A549 (cell line): ENCODE data around the gene UBE2S. TPM values are rescaled to one million over a fixed set of nuclear protein-coding genes. Genes with fewer than 3 reads are reported as not detected.
"Not testable (repeated sequence)": the region's sequence is repeated elsewhere in the genome, so short reads cannot be mapped to it uniquely, and the experiment has no call there.

ENCODE experiments used
- ATAC-seq, 2 experiments: fragments of 200-7000 bp in 1 of 2; fragments of >200 bp in 1 of 2; cut with Nextera tagmentation in 1 of 2; cut with Tn5 transposase in 1 of 2; 3 replicates each; pipeline versions ENCODE4 v1.8.0 to v1.9.1; 2018 to 2020; ENCODE audit warnings: mild to moderate bottlenecking in 1 of 2, moderate library complexity in 1 of 2
- CTCF ChIA-PET: fragments of 300-600 bp; sonication (Branson Sonifier 250); formaldehyde crosslinking; extraction: SDS; loops from one replicate; lab custom pipeline; 2021; ENCODE audit warnings: antibody characterized with exemption, inconsistent platforms; lab: Yijun Ruan, JAX
- POLR2A ChIA-PET: fragments of 350-600 bp; formaldehyde crosslinking; extraction: SDS; loops from one replicate; lab custom pipeline; 2021; ENCODE audit warnings: antibody characterized with exemption, inconsistent platforms; lab: Yijun Ruan, JAX
- DNase-seq, 2 experiments: peaks; one replicate each; pipeline versions ENCODE4 v3.0.0 to v3.0.0-alpha.2; 2011 to 2016; ENCODE audit warnings: low read depth in 1 of 2, low spot score in 1 of 2
- FAIRE-seq: peaks from 2 replicates; lab custom pipeline; 2011; peaks lifted over from hg19 to GRCh38; lab: Jason Lieb, UNC
- H3K27ac ChIP-seq, 2 experiments: fragments of >200 bp; sonication (Bioruptor Twin); formaldehyde crosslinking; 3 replicates each; pipeline ENCODE4 v1.5.1; 2016 to 2017
- H3K4me1 ChIP-seq: fragments of >200 bp; sonication (Bioruptor Twin); formaldehyde crosslinking; 3 replicates; pipeline ENCODE4 v1.6.1; 2016
- H3K4me2 ChIP-seq: fragments of >200 bp; sonication (Bioruptor Twin); formaldehyde crosslinking; 3 replicates; pipeline ENCODE4 v1.6.1; 2016
- H3K4me3 ChIP-seq: fragments of >200 bp; sonication (Bioruptor Twin); formaldehyde crosslinking; 3 replicates; pipeline ENCODE4 v1.5.1; 2016
- H3K9me3 ChIP-seq: fragments of >200 bp; sonication (Bioruptor Twin); formaldehyde crosslinking; 3 replicates; pipeline ENCODE4 v1.6.1; 2016
- EHF ChIP-seq: fragments of 250-450 bp; sonication (Bioruptor Pico); IDR thresholded peaks from 2 replicates; pipeline ENCODE4 v1.5.0; 2020; ENCODE audit warnings: mild to moderate bottlenecking
- ESRRA ChIP-seq: fragments of 150-350 bp; IDR thresholded peaks from 2 replicates; pipeline ENCODE4 v1.6.1; 2014; ENCODE audit warnings: mild to moderate bottlenecking, low read length, borderline replicate concordance
- FOSL2 ChIP-seq, 2 experiments: fragments of 450-650 bp in 1 of 2; fragments of >200 bp in 1 of 2; sonication (Bioruptor Twin) in 1 of 2; formaldehyde crosslinking; IDR thresholded peaks; 2 replicates each; pipeline versions ENCODE4 v1.5.0 to v1.6.1; 2016 to 2020; ENCODE audit warnings: mild to moderate bottlenecking in 1 of 2, moderate library complexity in 1 of 2
- GATA3 ChIP-seq: IDR thresholded peaks from 2 replicates; pipeline ENCODE4 v1.6.1; 2012; ENCODE audit warnings: borderline replicate concordance
- JUN ChIP-seq, 2 experiments: fragments of >200 bp; sonication (Bioruptor Twin); formaldehyde crosslinking; IDR thresholded peaks; 2 replicates in 1 of 2; 3 replicates in 1 of 2; pipeline ENCODE4 v1.6.1; 2016 to 2017
- PHF8 ChIP-seq: fragments of 200-600 bp; sonication (generic); IDR thresholded peaks from 2 replicates; pipeline ENCODE4 v1.6.1; 2016; ENCODE audit warnings: low read depth, mild to moderate bottlenecking, antibody characterized with exemption, moderate library complexity, borderline replicate concordance
- POLR2A ChIP-seq: IDR thresholded peaks from 2 replicates; pipeline ENCODE4 v1.6.1; 2012; ENCODE audit warnings: mild to moderate bottlenecking, low read length
- TFCP2L1 ChIP-seq: fragments of 250-450 bp; sonication (Bioruptor Pico); IDR thresholded peaks from 2 replicates; pipeline ENCODE4 v1.5.0; 2021; ENCODE audit warnings: mild to moderate bottlenecking
- TP53 ChIP-seq: fragments of 250-450 bp; sonication (Bioruptor Pico); IDR thresholded peaks from 2 replicates; pipeline ENCODE4 v1.5.0; 2021; ENCODE audit warnings: mild to moderate bottlenecking, moderate library complexity
- ZC3H11A ChIP-seq: fragments of 450-650 bp; IDR thresholded peaks from 2 replicates; pipeline ENCODE4 v1.6.1; 2014; ENCODE audit warnings: antibody characterized with exemption, mild to moderate bottlenecking
- ZNF302 ChIP-seq: fragments of 250-450 bp; sonication (Bioruptor Pico); IDR thresholded peaks from 2 replicates; pipeline ENCODE4 v1.9.0; 2021; ENCODE audit warnings: inconsistent platforms, mild to moderate bottlenecking, moderate library complexity
- WGBS: methylation state at CpG from one replicate; pipeline ENCODE4 v1.1.6; 2017; ENCODE audit errors: missing lambda C conversion rate; 5-methylcytosine and 5-hydroxymethylcytosine counted together
- polyA minus RNA-seq: library from RNA; depleted of rRNA, polyadenylated mRNA; stranded (reverse); fragments of >200 nt; gene quantifications from 2 replicates; pipeline ENCODE4 v1.2.3, GENCODE V29; 2011; rRNA and poly(A)+ RNA removed
- polyA plus RNA-seq, 4 experiments: library from polyadenylated mRNA; depleted of rRNA in 3 of 4; stranded (reverse); fragments of >200 nt; fragmentation: RNase III in 1 of 4; extraction: RNeasy Plus Mini Kit Qiagen cat#74134 plus additional on column Dnase treatment in 1 of 4; gene quantifications; 2 replicates in 3 of 4; 3 replicates in 1 of 4; pipeline ENCODE4 v1.2.3, GENCODE V29; 2011 to 2017
- TF ChIP-seq, protein P1 (sequence below): fragments of 200-600 bp; sonication (generic); IDR thresholded peaks from 2 replicates; pipeline ENCODE4 v1.6.1; 2016; ENCODE audit warnings: antibody characterized with exemption, mild to moderate bottlenecking, moderate library complexity
- TF ChIP-seq, protein P2 (sequence below): fragments of >200 bp; sonication (Bioruptor Twin); formaldehyde crosslinking; IDR thresholded peaks from 3 replicates; pipeline ENCODE4 v1.6.1; 2016
- TF ChIP-seq, protein P3 (sequence below): IDR thresholded peaks from 2 replicates; pipeline ENCODE4 v1.6.1; 2012

Gene UBE2S
- polyA plus RNA-seq (2011; rRNA removed) (139 and 153 TPM in 2 replicates), polyA plus RNA-seq (2017; fragmentation: RNase III; extraction: RNeasy Plus Mini Kit Qiagen cat#74134 plus additional on column Dnase treatment) (267 to 300 TPM (median 295 TPM) in 3 replicates), polyA minus RNA-seq (169 and 175 TPM in 2 replicates)
- 416 and 480 TPM in 2 replicates for polyA plus RNA-seq (2012; cell fraction: cytosol; rRNA removed)
- 268 and 301 TPM in 2 replicates for polyA plus RNA-seq (2012; cell fraction: nucleus; rRNA removed)

DNA sequence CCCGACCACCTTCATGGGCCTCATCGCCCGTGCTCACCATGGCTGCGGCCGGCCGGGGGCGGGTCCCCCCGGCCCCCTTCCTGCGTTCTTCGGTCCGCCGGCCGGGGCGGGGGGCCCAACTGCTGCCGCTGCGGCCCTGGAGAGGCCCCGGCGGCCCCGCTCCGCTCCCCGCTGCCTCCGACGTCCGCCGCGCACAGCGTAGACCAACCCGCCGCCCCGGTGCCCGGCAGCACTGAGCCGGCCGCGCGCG lies at the start of gene UBE2S:
UBE2S (minus strand) TSS at position 239 of the 250 bp plus-strand sequence; CDS start at position 40, 199 bp downstream.
- WGBS: no CpG with 5 or more reads among the region's 36 CpGs
- not testable (repeated sequence) for H3K9me3 ChIP-seq; DNase-seq; FAIRE-seq; TF ChIP-seq FOSL2 (IDR thresholded peaks at IDR 0.05)
- H3K4me2 ChIP-seq: peak within 1 kb of the TSS; percentile 81
- ChIA-PET POLR2A (interaction anchor here (0.6 to 3.3 kb wide), 59 partner anchors 8 to 959 kb away, joined by 3 to 55 read pairs (median 5); partner anchors contain the start of genes BRSK1, DNAAF3, FIZ1 and GARIN5B), CTCF (interaction anchor here (1.1 to 8.1 kb wide), 4 partner anchors 11 to 266 kb away, joined by 3 to 61 read pairs (median 8); no protein-coding TSS in a partner anchor)
- peak within 1 kb of the TSS; percentile 95 to 97 for H3K27ac ChIP-seq
- peak within 1 kb of the TSS; percentile 98 for H3K4me3 ChIP-seq
- ATAC-seq: peak; percentile 71 to 80
- peaks cover 41% of the 10 kb centered on the region for H3K4me1 ChIP-seq
- TF ChIP-seq POLR2A: peak; percentile 99
- peak; percentile 17; the same call in 1 of the 2 replicates for TF ChIP-seq GATA3
- TF ChIP-seq JUN (IDR thresholded peaks at IDR 0.05): peak; percentile 95 to 99
- TF ChIP-seq PHF8: peak; percentile 99
- TF ChIP-seq, protein P1, sequence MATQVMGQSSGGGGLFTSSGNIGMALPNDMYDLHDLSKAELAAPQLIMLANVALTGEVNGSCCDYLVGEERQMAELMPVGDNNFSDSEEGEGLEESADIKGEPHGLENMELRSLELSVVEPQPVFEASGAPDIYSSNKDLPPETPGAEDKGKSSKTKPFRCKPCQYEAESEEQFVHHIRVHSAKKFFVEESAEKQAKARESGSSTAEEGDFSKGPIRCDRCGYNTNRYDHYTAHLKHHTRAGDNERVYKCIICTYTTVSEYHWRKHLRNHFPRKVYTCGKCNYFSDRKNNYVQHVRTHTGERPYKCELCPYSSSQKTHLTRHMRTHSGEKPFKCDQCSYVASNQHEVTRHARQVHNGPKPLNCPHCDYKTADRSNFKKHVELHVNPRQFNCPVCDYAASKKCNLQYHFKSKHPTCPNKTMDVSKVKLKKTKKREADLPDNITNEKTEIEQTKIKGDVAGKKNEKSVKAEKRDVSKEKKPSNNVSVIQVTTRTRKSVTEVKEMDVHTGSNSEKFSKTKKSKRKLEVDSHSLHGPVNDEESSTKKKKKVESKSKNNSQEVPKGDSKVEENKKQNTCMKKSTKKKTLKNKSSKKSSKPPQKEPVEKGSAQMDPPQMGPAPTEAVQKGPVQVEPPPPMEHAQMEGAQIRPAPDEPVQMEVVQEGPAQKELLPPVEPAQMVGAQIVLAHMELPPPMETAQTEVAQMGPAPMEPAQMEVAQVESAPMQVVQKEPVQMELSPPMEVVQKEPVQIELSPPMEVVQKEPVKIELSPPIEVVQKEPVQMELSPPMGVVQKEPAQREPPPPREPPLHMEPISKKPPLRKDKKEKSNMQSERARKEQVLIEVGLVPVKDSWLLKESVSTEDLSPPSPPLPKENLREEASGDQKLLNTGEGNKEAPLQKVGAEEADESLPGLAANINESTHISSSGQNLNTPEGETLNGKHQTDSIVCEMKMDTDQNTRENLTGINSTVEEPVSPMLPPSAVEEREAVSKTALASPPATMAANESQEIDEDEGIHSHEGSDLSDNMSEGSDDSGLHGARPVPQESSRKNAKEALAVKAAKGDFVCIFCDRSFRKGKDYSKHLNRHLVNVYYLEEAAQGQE: 0 out of 2 replicates have a peak, but pooled peaks have one; percentile 37
- peak; percentile 24 for TF ChIP-seq FOSL2 (CRISPR knock-in tag; IDR thresholded peaks at IDR 0.05)
- TF ChIP-seq, protein P2, sequence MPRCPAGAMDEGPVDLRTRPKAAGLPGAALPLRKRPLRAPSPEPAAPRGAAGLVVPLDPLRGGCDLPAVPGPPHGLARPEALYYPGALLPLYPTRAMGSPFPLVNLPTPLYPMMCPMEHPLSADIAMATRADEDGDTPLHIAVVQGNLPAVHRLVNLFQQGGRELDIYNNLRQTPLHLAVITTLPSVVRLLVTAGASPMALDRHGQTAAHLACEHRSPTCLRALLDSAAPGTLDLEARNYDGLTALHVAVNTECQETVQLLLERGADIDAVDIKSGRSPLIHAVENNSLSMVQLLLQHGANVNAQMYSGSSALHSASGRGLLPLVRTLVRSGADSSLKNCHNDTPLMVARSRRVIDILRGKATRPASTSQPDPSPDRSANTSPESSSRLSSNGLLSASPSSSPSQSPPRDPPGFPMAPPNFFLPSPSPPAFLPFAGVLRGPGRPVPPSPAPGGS: peak; percentile 99
- TF ChIP-seq EHF: 0 out of 2 replicates have a peak, but pooled peaks have one; percentile 51
- TF ChIP-seq, protein P3, sequence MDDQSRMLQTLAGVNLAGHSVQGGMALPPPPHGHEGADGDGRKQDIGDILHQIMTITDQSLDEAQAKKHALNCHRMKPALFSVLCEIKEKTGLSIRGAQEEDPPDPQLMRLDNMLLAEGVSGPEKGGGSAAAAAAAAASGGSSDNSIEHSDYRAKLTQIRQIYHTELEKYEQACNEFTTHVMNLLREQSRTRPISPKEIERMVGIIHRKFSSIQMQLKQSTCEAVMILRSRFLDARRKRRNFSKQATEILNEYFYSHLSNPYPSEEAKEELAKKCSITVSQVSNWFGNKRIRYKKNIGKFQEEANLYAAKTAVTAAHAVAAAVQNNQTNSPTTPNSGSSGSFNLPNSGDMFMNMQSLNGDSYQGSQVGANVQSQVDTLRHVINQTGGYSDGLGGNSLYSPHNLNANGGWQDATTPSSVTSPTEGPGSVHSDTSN: peak; percentile 75; the same call in 1 of the 2 replicates
- peak; percentile 95; the same call in 1 of the 2 replicates for TF ChIP-seq TP53 (CRISPR knock-in tag)
- TF ChIP-seq, all 56 proteins: peak for 10; not testable (repeated sequence) for 46

DNA sequence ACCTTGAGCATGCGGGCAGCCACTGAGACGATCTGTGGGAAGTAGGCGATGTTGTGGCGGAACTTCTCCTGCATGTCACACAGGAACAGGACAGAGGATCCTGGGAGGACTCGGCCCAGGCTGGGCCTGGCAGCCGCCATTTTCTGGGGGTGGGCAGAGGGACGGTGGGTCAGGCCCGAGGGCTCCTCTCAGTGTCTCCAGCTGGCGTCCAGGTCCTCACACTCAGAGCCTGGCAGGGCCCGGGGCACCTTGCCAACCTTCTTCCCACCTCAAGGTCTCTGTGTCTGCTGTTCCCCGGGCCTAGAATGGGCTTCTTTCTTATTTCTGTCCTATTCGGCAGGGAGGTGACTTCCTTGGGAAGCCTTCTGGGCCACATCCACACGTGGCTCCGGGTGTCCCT lies 48.8 kb upstream of the UBE2S start:
- CTCF ChIA-PET: interaction anchor here (1.4 to 3.7 kb wide), 3 partner anchors 11 to 315 kb away, joined by 3 to 39 read pairs (median 7); no protein-coding TSS in a partner anchor

DNA sequence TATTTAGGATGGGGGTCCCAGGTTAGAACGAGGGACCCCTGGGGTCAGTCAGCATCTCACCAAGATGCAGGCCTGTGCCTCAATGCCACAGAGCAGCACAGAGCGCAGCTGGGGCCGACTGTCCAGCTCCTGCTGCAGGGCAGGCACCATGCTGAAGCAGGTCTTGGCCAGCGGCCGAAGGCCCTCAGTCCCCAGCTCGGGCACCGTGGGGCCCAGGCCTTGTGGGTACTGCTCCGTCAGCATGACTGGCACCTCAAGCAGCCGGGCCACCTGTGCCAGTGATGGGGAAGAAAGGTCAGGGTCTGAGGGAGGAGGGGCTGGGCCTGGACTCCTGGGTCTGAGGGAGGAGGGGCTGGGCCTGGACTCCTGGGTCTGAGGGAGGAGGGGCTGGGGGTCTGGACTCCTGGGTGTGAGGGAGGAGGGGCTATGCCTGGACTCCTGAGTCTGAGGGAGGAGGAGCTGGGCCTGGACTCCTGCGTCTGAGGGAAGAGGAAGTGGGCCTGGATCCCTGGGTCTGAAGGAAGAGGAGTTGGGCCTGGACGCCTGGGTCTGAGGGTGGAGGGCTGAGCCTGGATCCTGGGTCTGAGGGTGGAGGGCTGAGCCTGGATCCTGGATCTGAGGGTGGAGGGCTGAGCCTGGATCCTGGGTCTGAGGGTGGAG lies 48.1 kb upstream of the UBE2S start:
- Histone ChIP-seq H3K4me3 (no peak overlapping the region), H3K9me3 (no peaks in the 10 kb centered on the region), H3K27ac (no peak overlapping the region), H3K4me1 (peaks cover 35% of the 10 kb centered on the region), H3K4me2 (no peak overlapping the region)
- ATAC-seq (no peak), DNase-seq (no peak), FAIRE-seq (no peak)
- no peak for TF ChIP-seq JUN (IDR thresholded peaks at IDR 0.05)
- CTCF ChIA-PET: interaction anchor here (0.9 to 4.3 kb wide), 5 partner anchors 12 to 158 kb away, joined by 3 to 39 read pairs (median 7); no protein-coding TSS in a partner anchor
- WGBS: 63% methylated on average over 9 of the region's 11 CpGs
- POLR2A ChIA-PET: no interaction called here

More for the DNA sequence above, 48.8 kb upstream of the UBE2S start:
- 88% methylated on average over 14 of the region's 14 CpGs for WGBS
- Histone ChIP-seq H3K9me3 (no peaks in the 10 kb centered on the region), H3K4me3 (no peak overlapping the region), H3K4me1 (peaks cover 33% of the 10 kb centered on the region)
- FAIRE-seq: no peak
- POLR2A ChIA-PET: no interaction called here
- no peak for ATAC-seq
- TF ChIP-seq ZC3H11A (no peak), ESRRA (no peak), TFCP2L1 (CRISPR knock-in tag) (no peak), ZNF302 (CRISPR knock-in tag) (no peak)
- TF ChIP-seq, all 56 proteins: peak for 0
- DNase-seq: no peak
- Histone ChIP-seq H3K4me2 (no peak overlapping the region), H3K27ac (no peak overlapping the region)
